ENCODE measurements around the gene GAP43.
"Not testable (repeated sequence)": the region's sequence is repeated elsewhere in the genome, so short reads cannot be mapped to it uniquely, and the experiment has no call there.

Gene GAP43

DNA sequence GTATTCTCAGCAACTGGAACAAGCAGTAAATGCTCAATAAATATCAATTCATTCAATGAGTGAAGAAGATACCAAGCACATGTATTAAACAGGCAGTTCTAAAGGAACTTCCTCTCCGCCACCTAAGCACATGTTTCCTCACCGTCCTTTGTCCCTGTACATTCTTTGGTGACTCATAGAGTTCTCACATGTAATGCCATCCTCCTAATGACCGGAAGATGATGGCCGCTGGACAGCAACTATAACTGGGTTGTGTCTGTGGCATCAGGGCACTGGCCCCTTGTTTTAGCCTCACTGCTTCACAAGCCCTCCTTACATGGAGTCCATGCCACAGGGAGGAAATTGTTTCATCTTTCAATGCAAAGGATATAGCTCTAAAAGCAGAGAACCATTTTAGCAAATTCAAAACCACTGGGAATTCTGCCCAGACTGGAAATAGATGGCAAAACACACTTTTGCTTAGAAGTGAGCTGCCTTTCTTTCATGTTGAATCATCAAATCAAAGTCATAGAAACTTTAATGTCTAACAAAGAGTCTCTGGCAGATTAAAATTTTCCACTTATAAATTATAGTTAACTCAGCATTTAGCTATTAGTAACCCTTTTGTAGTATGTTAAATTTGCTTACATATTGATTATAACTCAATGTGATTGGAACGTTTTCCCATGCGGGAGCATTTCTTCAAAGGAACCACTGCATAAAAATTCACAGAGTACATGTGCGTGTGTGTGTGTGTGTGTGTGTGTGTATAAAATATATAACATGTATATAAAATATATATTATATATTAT, 74.1 kb downstream of the GAP43 start:
- DNase-seq (ENCODE audit: low read depth in 1 of 2, low spot score in 1 of 2), result no peak

DNA sequence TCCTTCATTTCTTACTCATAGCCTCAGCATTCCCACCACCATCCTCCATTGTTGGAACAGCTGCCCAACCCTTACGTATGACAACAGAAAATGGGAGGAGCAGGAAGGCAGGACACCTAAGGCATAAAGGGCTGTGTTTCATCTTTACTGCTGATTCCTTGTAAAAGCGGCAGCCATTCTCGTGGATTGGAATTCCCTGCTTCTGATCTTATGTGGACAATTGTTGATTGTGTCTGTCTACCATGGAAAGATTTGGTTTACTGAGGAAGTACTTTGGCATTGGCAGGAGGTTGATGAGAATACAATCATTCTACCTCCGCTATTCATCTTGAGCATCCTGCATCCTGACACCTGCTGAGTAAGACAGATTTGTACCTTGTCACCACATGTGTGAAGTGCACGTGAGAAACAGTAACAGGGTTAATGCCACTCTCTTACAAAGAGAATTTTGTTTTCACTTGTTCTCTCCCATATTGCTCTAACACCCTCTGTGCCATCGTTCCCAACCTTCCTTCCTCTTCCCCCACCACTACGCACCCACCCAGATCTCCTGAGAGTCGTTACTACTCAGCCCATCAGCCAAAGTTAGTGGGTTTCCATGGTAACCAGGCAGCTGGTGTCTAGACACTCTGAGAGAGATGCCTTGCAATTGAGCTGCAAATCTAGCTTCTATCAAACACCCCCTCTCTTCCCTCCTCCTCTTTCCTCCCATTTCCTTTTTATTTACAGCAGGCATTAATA, 75.7 kb downstream of the GAP43 start:
- no peak for DNase-seq (ENCODE audit: low read depth in 1 of 2, low spot score in 1 of 2)

DNA sequence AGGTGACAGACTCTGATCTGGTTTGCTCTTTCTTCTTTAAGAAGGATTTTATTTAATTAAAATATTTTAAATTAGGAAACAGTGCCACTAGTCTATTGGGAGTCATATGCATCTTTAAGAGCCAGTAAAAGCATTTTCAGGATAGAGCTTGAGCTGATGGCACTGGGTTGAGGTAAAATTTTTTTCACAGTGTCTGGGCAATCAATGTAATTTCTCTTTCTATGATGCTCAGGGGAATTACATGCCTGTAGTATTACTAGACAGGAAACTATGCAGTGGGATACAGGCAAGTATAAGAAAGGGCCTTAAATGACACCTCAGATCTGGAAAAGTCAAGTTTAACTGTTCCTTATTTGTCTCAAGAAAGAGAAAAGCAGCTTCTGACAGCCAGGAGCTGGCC, 76.4 kb downstream of the GAP43 start:
- no peak for DNase-seq (ENCODE audit: low read depth in 1 of 2, low spot score in 1 of 2)

DNA sequence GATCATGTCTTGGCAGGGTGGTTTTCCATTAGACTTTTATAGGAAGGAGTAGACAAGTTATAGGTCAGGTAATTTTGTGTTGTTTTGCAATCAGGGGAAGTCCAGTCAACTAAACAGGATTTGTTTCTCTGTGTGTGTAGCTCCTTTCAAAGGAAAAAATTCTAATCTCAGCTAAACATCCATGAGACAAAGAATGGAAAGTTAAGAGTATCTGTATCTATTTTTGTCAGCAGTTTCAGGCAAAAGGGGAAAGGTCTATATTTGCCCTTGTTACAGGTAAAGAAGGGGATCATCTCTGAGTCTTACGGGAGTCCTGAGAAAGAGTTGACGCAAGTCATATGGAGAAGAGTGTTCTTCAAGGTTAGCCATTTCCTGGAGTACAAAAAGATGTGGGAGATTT, 79.3 kb downstream of the GAP43 start:
- no peak for DNase-seq (ENCODE audit: low read depth in 1 of 2, low spot score in 1 of 2)

DNA sequence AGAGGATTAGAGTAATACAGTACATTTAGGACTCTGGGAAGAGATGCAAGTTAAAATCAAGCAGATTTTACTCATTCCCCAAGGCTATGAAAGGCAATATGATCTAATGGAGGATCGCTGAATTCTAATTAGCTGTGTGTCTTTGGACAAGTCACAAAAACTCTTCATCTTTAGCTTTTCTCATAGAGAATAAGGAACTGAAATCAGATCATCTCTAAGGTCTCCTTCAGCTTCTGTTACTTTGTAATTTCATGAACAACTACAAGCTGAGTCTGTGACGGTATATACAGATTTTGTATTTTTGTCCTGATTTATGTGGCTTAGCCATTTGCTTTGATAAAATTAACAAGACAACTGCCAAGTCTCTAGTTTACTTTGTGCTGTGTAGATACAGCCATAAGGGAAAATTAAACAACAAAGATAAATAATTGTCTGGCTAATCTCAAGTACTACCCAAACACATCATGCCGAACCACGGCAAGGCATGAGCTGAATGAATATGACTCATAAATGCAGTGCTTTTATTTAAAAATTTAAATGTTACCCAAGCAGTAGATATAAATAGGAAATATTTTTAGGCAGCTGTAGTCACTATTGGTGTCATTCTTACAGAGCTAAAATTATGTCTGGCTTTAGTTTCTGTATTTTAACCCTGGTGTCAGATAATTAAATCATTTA, 81.5 kb downstream of the GAP43 start:
- no peak for DNase-seq (ENCODE audit: low read depth in 1 of 2, low spot score in 1 of 2)

DNA sequence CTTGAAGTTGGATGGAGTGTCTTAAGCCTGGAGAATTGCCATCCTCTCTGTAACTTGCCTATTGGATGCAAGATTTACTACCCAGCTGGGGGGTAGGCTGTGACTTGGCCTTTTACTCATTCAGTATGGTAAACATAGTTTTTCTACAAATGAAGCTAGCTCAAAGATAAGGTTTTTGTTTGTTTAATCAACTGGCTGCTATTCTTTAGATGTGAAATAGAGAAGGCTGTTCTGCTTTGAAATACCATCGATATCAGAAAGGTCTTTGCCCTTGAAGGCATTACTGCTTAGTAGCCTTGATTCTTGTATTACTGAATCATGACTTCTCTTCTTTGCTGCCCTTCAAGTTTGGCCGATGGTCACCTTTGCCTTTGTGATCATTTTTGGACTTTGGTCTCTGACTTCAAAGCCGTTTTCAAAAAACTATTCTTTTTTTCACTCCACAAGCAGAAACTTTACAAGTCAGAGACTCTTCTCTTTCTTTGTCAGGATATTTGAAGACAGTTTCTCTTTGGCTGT, 83.1 kb downstream of the GAP43 start:
- DNase-seq (ENCODE audit: low read depth in 1 of 2, low spot score in 1 of 2), result no peak

DNA sequence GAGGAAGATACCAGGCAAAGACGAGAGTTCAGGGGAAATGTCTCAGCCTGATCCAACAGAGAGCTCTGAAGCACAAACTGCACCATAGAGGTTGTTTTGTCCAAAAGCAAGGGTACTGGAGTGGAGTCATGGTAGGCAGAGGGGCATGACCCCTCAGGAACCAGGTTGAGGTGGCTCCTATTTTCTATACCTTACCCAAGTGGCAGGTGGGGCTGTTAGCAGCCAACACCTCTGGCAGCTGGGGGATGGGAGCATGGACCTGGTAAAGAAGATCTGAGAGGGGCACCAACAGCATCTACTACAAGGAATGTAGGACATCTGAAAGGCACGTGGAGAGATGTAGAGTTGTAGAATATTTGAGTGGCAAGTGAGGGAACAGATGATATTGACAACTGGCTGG, 85.2 kb downstream of the GAP43 start:
- DNase-seq (ENCODE audit: low read depth in 1 of 2, low spot score in 1 of 2), result no peak

DNA sequence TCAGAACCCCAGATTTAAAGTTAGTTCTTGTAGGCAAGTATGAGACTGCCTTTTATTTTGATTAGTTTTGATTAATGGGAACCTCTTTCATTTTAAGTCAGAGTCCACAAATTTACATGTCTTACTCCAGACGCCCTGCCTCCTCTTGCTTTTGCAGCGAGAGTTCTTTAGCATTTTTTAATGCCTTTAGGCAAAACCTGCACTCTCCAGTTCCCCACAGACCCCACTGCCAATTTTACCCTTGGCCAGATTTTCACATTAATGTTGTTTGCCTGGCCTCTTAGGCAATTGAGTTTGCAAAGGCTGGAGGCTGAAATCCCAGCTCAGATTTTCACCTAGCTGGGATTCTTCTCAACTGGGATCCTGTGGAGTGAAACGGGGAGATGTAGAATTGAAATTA, 85.8 kb downstream of the GAP43 start:
- no peak for DNase-seq (ENCODE audit: low read depth in 1 of 2, low spot score in 1 of 2)

DNA sequence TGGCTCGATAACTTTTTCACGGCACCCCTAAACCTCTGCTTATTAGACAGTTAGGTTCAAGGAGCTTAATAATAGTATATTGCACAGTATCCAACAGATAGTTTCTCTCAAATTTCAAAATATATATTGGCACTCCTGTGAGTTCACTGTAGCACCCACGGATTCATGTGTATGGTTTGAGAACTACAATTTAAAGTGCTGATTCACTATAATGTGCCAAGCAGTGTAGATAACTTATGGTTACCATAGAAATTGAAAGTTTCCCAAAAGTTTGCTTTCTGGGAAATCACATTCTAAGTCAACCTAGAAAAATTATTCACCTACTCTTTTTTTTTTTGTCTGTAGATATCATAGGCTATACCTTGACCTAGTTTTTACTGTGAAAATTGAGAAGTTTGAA, 86.6 kb downstream of the GAP43 start:
- DNase-seq (ENCODE audit: low read depth in 1 of 2, low spot score in 1 of 2), result no peak

DNA sequence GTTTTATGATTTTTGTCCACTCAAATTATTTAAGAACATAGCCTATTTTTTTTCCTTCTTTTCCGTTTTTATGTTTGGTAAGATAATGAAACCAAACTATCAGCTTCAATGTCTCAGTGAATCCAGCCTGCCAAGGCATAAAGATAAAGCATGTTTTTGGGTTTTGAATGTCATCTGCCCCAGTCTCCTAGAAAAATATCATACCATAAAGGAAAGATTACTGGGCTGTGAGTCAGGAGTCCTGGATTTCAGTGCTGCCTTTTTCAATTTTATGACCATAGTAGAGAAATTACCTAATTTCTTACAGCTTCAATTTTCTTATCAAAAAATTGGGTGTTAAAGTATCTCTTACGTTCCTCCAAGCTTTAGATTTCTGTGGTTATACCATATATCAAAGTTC, 87.5 kb downstream of the GAP43 start:
- DNase-seq (ENCODE audit: low read depth in 1 of 2, low spot score in 1 of 2), result no peak

DNA sequence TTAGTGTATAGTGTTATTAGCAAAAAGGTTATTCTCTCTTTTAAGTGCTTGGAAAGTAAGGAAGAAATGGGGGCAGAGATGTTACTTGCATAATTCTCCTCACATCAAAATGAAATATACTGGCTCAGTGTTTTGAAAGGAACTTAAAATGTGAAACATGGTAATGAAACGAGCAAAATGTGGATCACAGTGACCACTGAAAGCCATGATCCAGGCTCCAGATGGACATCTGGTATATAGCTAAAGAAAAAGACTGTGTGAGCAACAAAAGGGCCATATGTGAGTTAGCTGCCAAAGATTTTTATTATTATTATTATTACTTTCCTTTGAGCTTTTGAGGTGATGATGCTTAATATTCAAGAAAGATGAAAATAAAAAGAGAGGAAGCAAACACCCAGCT, 89.6 kb downstream of the GAP43 start:
- no peak for DNase-seq (ENCODE audit: low read depth in 1 of 2, low spot score in 1 of 2)

DNA sequence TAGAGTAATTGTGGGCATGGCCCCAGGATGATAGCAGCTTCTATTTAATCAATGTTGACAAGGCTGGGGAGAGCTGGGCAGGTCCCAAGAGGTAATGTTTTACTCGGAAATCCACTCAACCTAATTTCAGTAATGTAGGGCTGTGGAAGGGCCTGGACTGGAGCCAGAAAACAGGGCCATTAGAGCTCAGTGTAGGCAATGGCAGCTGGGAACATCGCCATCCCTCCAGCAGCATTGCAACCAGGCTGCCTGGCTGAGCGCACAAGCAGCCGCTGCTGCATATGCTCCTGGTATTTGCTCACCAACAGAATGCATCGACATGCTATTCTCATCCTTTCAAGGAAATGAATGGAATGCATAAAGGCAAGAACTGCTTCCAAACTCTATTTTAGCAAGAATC, 90.0 kb downstream of the GAP43 start:
- DNase-seq (ENCODE audit: low read depth in 1 of 2, low spot score in 1 of 2), result no peak

DNA sequence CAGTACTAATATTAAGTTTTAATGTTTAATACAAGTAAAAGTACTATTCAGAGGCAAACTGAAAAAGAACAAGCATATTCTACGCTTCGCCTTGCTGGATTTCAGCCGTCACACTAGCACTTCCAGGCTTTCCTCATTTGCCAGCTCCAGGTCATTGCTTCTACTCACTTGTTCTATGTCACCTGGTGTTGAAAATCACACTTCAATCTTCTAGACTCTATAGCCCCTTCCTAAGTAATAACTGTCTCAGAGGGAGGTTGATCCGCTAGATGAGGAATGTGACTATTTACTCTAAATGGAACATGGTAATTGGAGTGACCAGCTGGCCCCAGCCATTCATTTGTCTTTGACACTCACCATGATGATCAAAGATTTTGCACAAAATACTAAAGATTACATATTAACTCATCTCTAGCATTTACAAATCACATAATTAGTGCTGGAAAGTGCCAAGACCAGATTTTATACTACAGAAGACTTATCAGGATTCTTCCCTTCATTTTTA, 92.0 kb downstream of the GAP43 start:
- DNase-seq (ENCODE audit: low read depth in 1 of 2, low spot score in 1 of 2), result no peak

DNA sequence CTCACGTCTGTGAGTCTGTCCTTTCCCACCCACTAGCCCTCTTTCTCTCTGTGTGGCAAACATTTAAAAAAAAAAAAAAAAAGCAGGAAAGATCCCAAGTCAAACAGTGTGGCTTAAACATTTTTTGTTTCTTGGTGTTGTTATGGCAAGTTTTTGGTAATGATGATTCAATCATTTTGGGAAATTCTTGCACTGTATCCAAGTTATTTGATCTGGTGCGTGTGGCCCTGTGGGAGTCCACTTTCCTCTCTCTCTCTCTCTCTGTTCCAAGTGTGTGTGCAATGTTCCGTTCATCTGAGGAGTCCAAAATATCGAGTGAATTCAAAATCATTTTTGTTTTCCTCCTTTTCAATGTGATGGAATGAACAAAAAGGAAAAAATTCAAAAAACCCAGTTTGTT, 97.7 kb downstream of the GAP43 start:
- no peak for DNase-seq (ENCODE audit: low read depth in 1 of 2, low spot score in 1 of 2)

DNA sequence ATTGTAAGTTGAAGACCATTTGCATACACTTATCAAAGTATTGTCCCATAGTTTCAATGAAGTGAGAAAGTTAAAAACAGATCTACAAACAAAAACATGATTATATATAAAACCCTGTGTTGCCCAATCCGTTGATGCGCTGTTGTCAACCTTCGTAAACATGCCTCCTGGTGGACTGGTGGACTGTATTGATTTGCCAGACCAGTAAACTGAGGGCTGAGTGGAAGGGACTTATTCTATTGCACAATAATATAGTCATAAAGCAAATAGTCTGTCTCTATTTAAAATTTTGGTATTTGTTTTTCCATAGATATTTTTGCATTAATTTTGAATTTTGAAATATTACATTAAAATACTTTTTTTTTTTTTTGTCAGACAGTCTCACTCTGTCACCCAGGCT, 102.5 kb downstream of the GAP43 start:
- no peak for DNase-seq (ENCODE audit: low read depth in 1 of 2, low spot score in 1 of 2)

DNA sequence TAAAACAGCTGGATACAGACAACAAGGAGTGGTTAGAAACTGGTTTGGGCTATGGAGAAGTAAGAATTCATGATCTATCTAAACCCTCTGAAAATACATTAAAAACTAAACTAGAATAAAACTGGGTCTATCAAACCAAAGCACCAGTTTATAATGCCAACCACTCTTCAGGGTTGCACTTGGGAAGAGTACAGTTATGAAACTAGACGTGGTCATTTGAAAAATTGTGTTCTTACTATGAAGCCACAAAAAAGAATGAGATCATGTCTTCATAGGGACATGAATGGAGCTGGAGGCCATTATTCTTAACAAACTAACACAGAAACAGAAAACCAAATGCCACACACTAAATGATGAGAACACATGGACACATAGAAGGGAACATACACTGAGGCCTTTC, 103.8 kb downstream of the GAP43 start:
- no peak for DNase-seq (ENCODE audit: low read depth in 1 of 2, low spot score in 1 of 2)

DNA sequence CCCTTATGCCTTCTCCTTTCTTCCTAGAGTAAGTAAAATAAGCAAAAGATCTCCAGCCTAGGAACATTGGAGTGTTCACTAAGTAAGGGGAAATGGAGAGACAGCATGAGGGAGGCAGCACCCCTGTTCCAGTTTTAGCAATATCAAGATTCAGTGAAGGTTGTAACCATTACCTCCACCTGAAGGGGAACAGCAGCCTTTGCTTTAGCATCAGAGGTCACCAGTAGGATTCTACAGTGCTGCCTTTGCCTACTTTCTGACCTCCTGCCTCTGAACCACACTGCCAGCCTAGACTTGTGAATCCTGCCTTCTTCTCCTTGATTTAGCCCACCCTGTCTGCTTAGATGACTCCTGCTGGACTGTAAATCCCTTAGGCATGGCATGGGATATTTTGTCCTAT, 104.7 kb downstream of the GAP43 start:
- DNase-seq (ENCODE audit: low read depth in 1 of 2, low spot score in 1 of 2), result no peak

DNA sequence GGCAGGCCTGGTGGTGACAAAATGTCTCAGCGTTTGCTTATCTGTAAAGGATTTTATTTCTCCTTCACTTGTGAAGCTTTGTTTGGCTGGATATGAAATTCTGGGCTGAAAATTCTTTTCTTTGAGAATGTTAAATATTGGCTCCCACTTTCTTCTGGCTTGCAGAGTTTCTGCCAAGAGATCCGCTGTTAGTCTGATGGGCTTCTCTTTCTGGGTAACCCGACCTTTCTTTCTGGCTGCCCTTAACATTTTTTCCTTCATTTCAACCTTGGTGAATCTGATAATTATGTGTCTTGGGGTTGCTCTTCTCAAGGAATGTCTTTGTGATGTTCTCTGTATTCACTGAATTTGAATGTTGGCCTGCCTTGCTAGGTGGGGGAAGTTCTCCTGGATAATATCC, 113.0 kb downstream of the GAP43 start:
- DNase-seq (ENCODE audit: low read depth in 1 of 2, low spot score in 1 of 2), result not testable (repeated sequence)

DNA sequence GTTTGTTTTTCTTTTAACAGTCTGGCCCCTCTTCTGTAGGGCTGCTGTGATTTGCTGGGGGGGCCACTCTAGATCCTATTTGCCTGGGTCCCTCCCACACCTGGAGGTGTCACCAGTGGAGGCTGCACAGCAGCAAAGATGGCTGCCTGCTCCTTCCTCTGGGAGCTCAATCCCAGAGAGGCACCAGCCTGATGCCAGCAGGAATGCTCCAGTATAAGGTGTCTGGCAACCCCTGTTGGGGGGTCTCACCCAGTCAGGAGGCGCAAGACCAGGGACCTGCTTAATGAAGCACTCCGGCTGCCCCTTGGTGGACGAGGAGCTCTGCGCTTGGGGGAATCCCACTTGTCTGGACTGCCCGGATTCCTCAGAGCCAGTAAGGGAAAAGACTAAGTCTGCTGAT, 118.3 kb downstream of the GAP43 start:
- DNase-seq (ENCODE audit: low read depth in 1 of 2, low spot score in 1 of 2), result no peak

DNA sequence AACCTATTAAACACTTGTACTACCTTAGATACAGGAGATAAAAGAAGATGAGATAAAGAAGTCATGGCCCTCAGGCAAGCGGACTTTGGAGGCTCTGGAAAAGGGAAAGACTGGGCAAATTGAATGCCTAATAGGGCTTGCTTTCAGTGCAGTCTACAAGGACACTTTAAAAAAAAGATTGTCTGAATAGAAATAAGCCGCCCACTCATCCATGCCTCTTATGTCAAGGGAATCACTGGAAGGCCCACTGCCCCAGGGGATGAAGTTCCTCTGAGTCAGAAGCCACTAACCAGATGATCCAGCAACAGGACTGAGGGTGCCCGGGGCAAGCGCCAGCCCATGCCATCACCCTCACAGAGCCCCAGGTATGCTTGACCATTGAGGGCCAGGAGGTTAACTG, 121.2 kb downstream of the GAP43 start:
- not testable (repeated sequence) for DNase-seq (ENCODE audit: low read depth in 1 of 2, low spot score in 1 of 2)

DNA sequence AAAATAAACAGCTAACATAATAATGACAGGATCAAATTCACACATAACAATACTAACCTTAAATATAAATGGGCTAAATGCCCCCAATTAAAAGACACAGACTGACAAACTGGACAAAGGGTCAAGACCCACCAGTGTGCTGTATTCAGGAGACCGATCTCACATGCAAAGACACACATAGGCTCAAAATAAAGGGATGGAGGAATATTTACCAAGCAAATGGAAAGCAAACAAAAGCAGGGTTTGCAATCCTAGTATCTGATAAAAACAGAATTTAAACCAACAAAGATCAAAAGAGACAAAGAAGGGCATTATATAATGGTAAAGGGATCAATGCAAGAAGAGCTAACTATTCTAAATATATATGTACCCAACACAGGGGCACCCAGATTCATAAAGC, 129.7 kb downstream of the GAP43 start:
- DNase-seq (ENCODE audit: low read depth in 1 of 2, low spot score in 1 of 2), result not testable (repeated sequence)

Data from activated T-helper 1 cell treated with anti-CD3 and anti-CD28 coated beads, Interleukin-2, amount 50 U/mL, for 16 hours (primary cell).